Naive thymus-derived CD4-positive, alpha-beta T cell (primary cell): ENCODE results near the gene OPN5. TPM values are rescaled to one million over a fixed set of nuclear protein-coding genes. Genes with fewer than 3 reads are reported as not detected.

Experiments
- ATAC-seq: fragments of 150-1000 bp; cut with Tn5 transposase; 2 replicates; pipeline ENCODE4 v1.10.0; 2021; ENCODE audit warnings: mild to moderate bottlenecking, moderate library complexity
- CTCF ChIA-PET: fragments of 350-600 bp; sonication (Branson Sonifier 250); formaldehyde crosslinking; loops from one replicate; lab custom pipeline; 2021; ENCODE audit warnings: antibody characterized with exemption; lab: Charles Lee
- POLR2A ChIA-PET: fragments of 350-600 bp; sonication (Branson Sonifier 250); formaldehyde crosslinking; loops from one replicate; lab custom pipeline; 2021; ENCODE audit warnings: antibody characterized with exemption, inconsistent platforms; lab: Charles Lee
- DNase-seq, 9 donors: peaks; one replicate each; pipeline versions ENCODE4 v3.0.0 to v3.0.0-alpha.2; 2020 to 2022; ENCODE audit warnings: mixed read lengths in 1 of 9
- H3K27ac ChIP-seq: one replicate; pipeline ENCODE4 v1.7.0; 2013; ENCODE audit warnings: mild to moderate bottlenecking, low read depth, low read length, moderate library complexity
- H3K27me3 ChIP-seq, 2 donors: one replicate each; pipeline ENCODE4 v1.7.0; 2013; ENCODE audit warnings: low read length in 2 of 2, mild to moderate bottlenecking in 2 of 2, moderate library complexity in 2 of 2; ENCODE audit not compliant: control insufficient read depth in 2 of 2, insufficient read depth in 2 of 2
- H3K36me3 ChIP-seq, 3 experiments: 1 replicate in 2 of 3; 2 replicates in 1 of 3; pipeline ENCODE4 v1.7.0; 2013; ENCODE audit warnings: low read length in 3 of 3, mild to moderate bottlenecking in 3 of 3, moderate library complexity in 1 of 3; ENCODE audit not compliant: insufficient read depth in 3 of 3, control insufficient read depth in 2 of 3
- H3K4me1 ChIP-seq, 2 donors: one replicate each; pipeline ENCODE4 v1.7.0; 2013; ENCODE audit warnings: low read length in 2 of 2, mild to moderate bottlenecking in 2 of 2, moderate library complexity in 1 of 2; ENCODE audit not compliant: control insufficient read depth in 2 of 2, insufficient read depth in 2 of 2
- H3K4me3 ChIP-seq: 2 replicates; pipeline ENCODE4 v1.7.0; 2013; ENCODE audit warnings: mild to moderate bottlenecking, low read length
- H3K9me3 ChIP-seq, 3 experiments: 1 replicate in 2 of 3; 2 replicates in 1 of 3; pipeline ENCODE4 v1.7.0; 2013; ENCODE audit warnings: low read length in 3 of 3; ENCODE audit not compliant: control insufficient read depth in 2 of 3
- H3K27ac Mint-ChIP-seq, 9 donors: one replicate each; pipeline ENCODE4 v1.8.0; 2020 to 2022; ENCODE audit warnings: mixed read lengths in 9 of 9, mild to moderate bottlenecking in 8 of 9, moderate library complexity in 5 of 9, inconsistent platforms in 2 of 9
- H3K27me3 Mint-ChIP-seq, 5 donors: one replicate each; pipeline ENCODE4 v1.8.0; 2021 to 2022; ENCODE audit warnings: mixed read lengths in 5 of 5, mild to moderate bottlenecking in 1 of 5
- H3K36me3 Mint-ChIP-seq, 5 donors: one replicate each; pipeline ENCODE4 v1.8.0; 2020 to 2022; ENCODE audit warnings: mixed read lengths in 5 of 5, mild to moderate bottlenecking in 3 of 5, inconsistent platforms in 1 of 5
- H3K4me1 Mint-ChIP-seq, 7 donors: one replicate each; pipeline ENCODE4 v1.8.0; 2020 to 2022; ENCODE audit warnings: mixed read lengths in 7 of 7, mild to moderate bottlenecking in 3 of 7, inconsistent platforms in 1 of 7
- H3K4me3 Mint-ChIP-seq, 10 donors: one replicate each; pipeline ENCODE4 v1.8.0; 2020 to 2022; ENCODE audit warnings: mild to moderate bottlenecking in 10 of 10, mixed read lengths in 10 of 10, moderate library complexity in 6 of 10, inconsistent platforms in 2 of 10
- H3K9me3 Mint-ChIP-seq, 11 donors: one replicate each; pipeline ENCODE4 v1.8.0; 2020 to 2022; ENCODE audit warnings: mixed read lengths in 11 of 11, mild to moderate bottlenecking in 4 of 11, inconsistent platforms in 1 of 11, moderate library complexity in 1 of 11
- intact Hi-C, 2 donors: fragments of 100-400 bp; cut with micrococcal nuclease; formaldehyde crosslinking; loops; one replicate each; pipeline ENCODE4 v1.15.1; 2023
- polyA plus RNA-seq, 2 donors: library from polyadenylated mRNA; unstranded; fragments of 300-500 nt; fragmentation: Illumina TruSeq; gene quantifications; one replicate each; pipeline ENCODE4 v1.2.3, GENCODE V29; 2021
- total RNA-seq, 6 experiments: library from RNA in 5 of 6; stranded (reverse) in 5 of 6; gene quantifications; 1 replicate in 5 of 6; 2 replicates in 1 of 6; pipeline ENCODE4 v1.2.3 and lab custom pipeline; 2021 to 2026

OPN5 gene
- total and polyA plus RNA-seq, 7 experiments from 2014 or later = not detected

- POLR2A ChIA-PET = no interaction called here
- H3K4me1 ChIP-seq = no peaks in the 10 kb centered on the region
- H3K27ac ChIP-seq = no peak overlapping the region
- Mint-ChIP-seq H3K4me3 (no peak overlapping the region), H3K36me3 (peaks cover 0 to 3% (median 0%) of the 10 kb centered on the region in 5 donors), H3K9me3 (peaks cover 0 to 2% (median 0%) of the 10 kb centered on the region in 11 donors), H3K4me1 (no peaks in the 10 kb centered on the region), H3K27me3 (peaks cover 0 to 11% (median 7%) of the 10 kb centered on the region in 5 donors), H3K27ac (no peak overlapping the region)
- no peaks in the 10 kb centered on the region for H3K36me3 ChIP-seq
- CTCF ChIA-PET = no interaction called here
- ATAC-seq (no peak), DNase-seq (no peak)
- intact Hi-C loops = no loop called here
- H3K9me3 ChIP-seq = no peaks in the 10 kb centered on the region
- H3K4me3 ChIP-seq = no peak overlapping the region
- peaks cover 0 to 3% of the 10 kb centered on the region in 2 donors for H3K27me3 ChIP-seq
These were observed 63.0 kb downstream of the OPN5 start for GRCh38 chr6:47844881-47845280.

GRCh38 chr6:47846752-47847151 lies 64.9 kb downstream of the OPN5 start:
- Mint-ChIP-seq H3K27ac (no peak overlapping the region), H3K36me3 (peaks cover 0 to 3% (median 0%) of the 10 kb centered on the region in 5 donors), H3K9me3 (peaks cover 0 to 2% (median 0%) of the 10 kb centered on the region in 11 donors), H3K4me3 (no peak overlapping the region), H3K4me1 (no peaks in the 10 kb centered on the region), H3K27me3 (peaks cover 0 to 8% (median 6%) of the 10 kb centered on the region in 5 donors)
- intact Hi-C loops = no loop called here
- ATAC-seq (no peak), DNase-seq (no peak)
- H3K4me3 ChIP-seq = no peak overlapping the region
- H3K27ac ChIP-seq = no peak overlapping the region
- ChIA-PET POLR2A (no interaction called here), CTCF (no interaction called here)
- H3K36me3 ChIP-seq = no peaks in the 10 kb centered on the region
- H3K4me1 ChIP-seq = no peaks in the 10 kb centered on the region
- H3K9me3 ChIP-seq = no peaks in the 10 kb centered on the region
- peaks cover 0 to 3% of the 10 kb centered on the region in 2 donors for H3K27me3 ChIP-seq

GRCh38 chr6:47851091-47851490 lies 69.3 kb downstream of the OPN5 start:
- DNase-seq (no peak), ATAC-seq (no peak)
- no peak overlapping the region for H3K27ac ChIP-seq
- Mint-ChIP-seq H3K36me3 (peaks cover 0 to 3% (median 0%) of the 10 kb centered on the region in 5 donors), H3K9me3 (peaks cover 0 to 5% (median 0%) of the 10 kb centered on the region in 11 donors), H3K4me1 (no peaks in the 10 kb centered on the region), H3K27me3 (peaks cover 0 to 22% (median 15%) of the 10 kb centered on the region in 5 donors), H3K27ac (no peak overlapping the region), H3K4me3 (no peak overlapping the region)
- no peak overlapping the region for H3K4me3 ChIP-seq
- no peaks in the 10 kb centered on the region for H3K4me1 ChIP-seq
- H3K9me3 ChIP-seq = no peaks in the 10 kb centered on the region
- H3K27me3 ChIP-seq = no peaks in the 10 kb centered on the region
- ChIA-PET CTCF (no interaction called here), POLR2A (no interaction called here)
- no peaks in the 10 kb centered on the region for H3K36me3 ChIP-seq
- intact Hi-C loops = no loop called here

- CTCF ChIA-PET = no interaction called here
- ATAC-seq (no peak), DNase-seq (no peak)
- Mint-ChIP-seq H3K27ac (no peak overlapping the region), H3K4me1 (no peaks in the 10 kb centered on the region), H3K27me3 (peaks cover 0 to 17% (median 9%) of the 10 kb centered on the region in 5 donors), H3K36me3 (no peaks in the 10 kb centered on the region), H3K4me3 (no peak overlapping the region), H3K9me3 (peaks cover 0 to 5% (median 0%) of the 10 kb centered on the region in 11 donors)
- intact Hi-C loops = no loop called here
- Histone ChIP-seq H3K4me3 (no peak overlapping the region), H3K4me1 (no peaks in the 10 kb centered on the region), H3K36me3 (no peaks in the 10 kb centered on the region), H3K27me3 (no peaks in the 10 kb centered on the region), H3K27ac (no peak overlapping the region), H3K9me3 (no peaks in the 10 kb centered on the region)
- POLR2A ChIA-PET = no interaction called here
These were observed 70.9 kb downstream of the OPN5 start for GRCh38 chr6:47852727-47853126.

GRCh38 chr6:47853766-47854165 lies 71.9 kb downstream of the OPN5 start:
- no peaks in the 10 kb centered on the region for H3K36me3 ChIP-seq
- ATAC-seq (no peak), DNase-seq (no peak)
- no peaks in the 10 kb centered on the region for H3K9me3 ChIP-seq
- no peak overlapping the region for H3K27ac Mint-ChIP-seq
- no peak overlapping the region for H3K27ac ChIP-seq
- H3K9me3 Mint-ChIP-seq = peaks cover 0 to 5% (median 0%) of the 10 kb centered on the region in 11 donors
- no peaks in the 10 kb centered on the region for H3K4me1 ChIP-seq
- intact Hi-C loops = no loop called here
- H3K4me3 ChIP-seq = no peak overlapping the region
- H3K4me1 Mint-ChIP-seq = no peaks in the 10 kb centered on the region
- H3K27me3 ChIP-seq = no peaks in the 10 kb centered on the region
- H3K27me3 Mint-ChIP-seq = peaks cover 0 to 21% (median 9%) of the 10 kb centered on the region in 5 donors
- ChIA-PET CTCF (no interaction called here), POLR2A (no interaction called here)
- H3K36me3 Mint-ChIP-seq = no peaks in the 10 kb centered on the region
- no peak overlapping the region for H3K4me3 Mint-ChIP-seq

- Histone ChIP-seq H3K27me3 (no peaks in the 10 kb centered on the region), H3K4me1 (no peaks in the 10 kb centered on the region), H3K9me3 (no peaks in the 10 kb centered on the region), H3K4me3 (no peak overlapping the region), H3K27ac (no peak overlapping the region), H3K36me3 (no peaks in the 10 kb centered on the region)
- ChIA-PET POLR2A (no interaction called here), CTCF (no interaction called here)
- Mint-ChIP-seq H3K9me3 (peaks cover 0 to 5% (median 0%) of the 10 kb centered on the region in 11 donors), H3K27me3 (peaks cover 0 to 21% (median 9%) of the 10 kb centered on the region in 5 donors), H3K4me3 (no peak overlapping the region), H3K27ac (no peak overlapping the region), H3K4me1 (no peaks in the 10 kb centered on the region), H3K36me3 (no peaks in the 10 kb centered on the region)
- DNase-seq = no peak
- intact Hi-C loops = no loop called here
- no peak for ATAC-seq
These were observed 73.1 kb downstream of the OPN5 start for GRCh38 chr6:47854971-47855370.

GRCh38 chr6:47859175-47859574 lies 77.3 kb downstream of the OPN5 start:
- Mint-ChIP-seq H3K9me3 (no peaks in the 10 kb centered on the region), H3K27ac (no peak overlapping the region), H3K36me3 (no peaks in the 10 kb centered on the region), H3K4me3 (no peak overlapping the region), H3K27me3 (peaks cover 0 to 21% (median 7%) of the 10 kb centered on the region in 5 donors), H3K4me1 (no peaks in the 10 kb centered on the region)
- ChIA-PET CTCF (no interaction called here), POLR2A (no interaction called here)
- H3K27ac ChIP-seq = no peak overlapping the region
- H3K36me3 ChIP-seq = no peaks in the 10 kb centered on the region
- no peaks in the 10 kb centered on the region for H3K9me3 ChIP-seq
- intact Hi-C loops = no loop called here
- H3K4me1 ChIP-seq = no peaks in the 10 kb centered on the region
- no peak overlapping the region for H3K4me3 ChIP-seq
- DNase-seq (no peak), ATAC-seq (no peak)
- no peaks in the 10 kb centered on the region for H3K27me3 ChIP-seq
